MCF 10A (cell line): ENCODE measurements around the gene MED12L. TPM values are rescaled to one million over a fixed set of nuclear protein-coding genes. Genes with fewer than 3 reads are reported as not detected.

Experiments used
- BruUV-seq: library from RNA; stranded (reverse); fragments of 400-500 nt; replicated peaks from 2 replicates; lab custom pipeline; 2021; lab: Mats Ljungman, UMichigan
- CTCF ChIA-PET: fragments of 300-600 bp; sonication (Branson Sonifier 250); formaldehyde crosslinking; extraction: SDS; loops from one replicate; lab custom pipeline; 2021; ENCODE audit warnings: antibody characterized with exemption, inconsistent platforms; lab: Yijun Ruan, JAX
- POLR2A ChIA-PET: fragments of 300-600, 350-650 bp; sonication (Branson Sonifier 250); formaldehyde crosslinking; extraction: SDS; loops from one replicate; lab custom pipeline; 2020; ENCODE audit warnings: antibody characterized with exemption, inconsistent platforms; lab: Yijun Ruan, JAX
- DNase-seq: peaks from one replicate; pipeline ENCODE4 v3.0.0-alpha.2; 2018; ENCODE audit not compliant: unreplicated experiment
- H3K27ac Mint-ChIP-seq: one replicate; pipeline ENCODE4 v1.8.0; 2022; ENCODE audit warnings: mild to moderate bottlenecking, low read depth, mixed read lengths; ENCODE audit not compliant: unreplicated experiment
- H3K27me3 Mint-ChIP-seq: one replicate; pipeline ENCODE4 v1.8.0; 2022; ENCODE audit warnings: mixed read lengths; ENCODE audit not compliant: insufficient read depth, unreplicated experiment
- H3K36me3 Mint-ChIP-seq: one replicate; pipeline ENCODE4 v1.8.0; 2022; ENCODE audit warnings: mild to moderate bottlenecking, moderate library complexity, mixed read lengths; ENCODE audit not compliant: insufficient read depth, unreplicated experiment
- H3K4me1 Mint-ChIP-seq: one replicate; pipeline ENCODE4 v1.8.0; 2022; ENCODE audit warnings: mixed read lengths; ENCODE audit not compliant: insufficient read depth, unreplicated experiment
- H3K4me3 Mint-ChIP-seq: one replicate; pipeline ENCODE4 v1.8.0; 2022; ENCODE audit warnings: mild to moderate bottlenecking, moderate library complexity, mixed read lengths; ENCODE audit not compliant: unreplicated experiment
- H3K9me3 Mint-ChIP-seq: one replicate; pipeline ENCODE4 v1.8.0; 2022; ENCODE audit warnings: mixed read lengths; ENCODE audit not compliant: unreplicated experiment
- CTCF ChIP-seq: fragments of 200-600 bp; IDR thresholded peaks from one replicate; pipeline ENCODE4 v1.8.0; 2022; ENCODE audit warnings: antibody characterized with exemption, mild to moderate bottlenecking; ENCODE audit not compliant: unreplicated experiment
- intact Hi-C: fragments of 100-400 bp; cut with micrococcal nuclease; formaldehyde crosslinking; loops from 2 replicates; pipeline ENCODE4 v1.14.1; 2022
- total RNA-seq: library from RNA; stranded (reverse); gene quantifications from 2 replicates; pipeline ENCODE4 v1.2.3, GENCODE V29; 2022

The MED12L gene
- total RNA-seq, 1 experiment from 2014 or later: 0.47 TPM

- no peaks in the 10 kb centered on the region for H3K27me3 Mint-ChIP-seq
- TF ChIP-seq CTCF: no peak
- no peaks in the 10 kb centered on the region for H3K36me3 Mint-ChIP-seq
- no peak overlapping the region for H3K4me3 Mint-ChIP-seq
- CTCF ChIA-PET: interaction anchor here (0.6 to 2.5 kb wide), 9 partner anchors 34 to 860 kb away, joined by 3 to 11 read pairs (median 3); no protein-coding TSS in a partner anchor
- no peaks in the 10 kb centered on the region for H3K9me3 Mint-ChIP-seq
- no TSS peak for BruUV-seq
- peaks cover 6% of the 10 kb centered on the region for H3K4me1 Mint-ChIP-seq
- POLR2A ChIA-PET: interaction anchor here (0.9 to 2.0 kb wide), 6 partner anchors 49 to 487 kb away, joined by 3 to 12 read pairs (median 6); partner anchors contain the start of gene GPR87
- peak; percentile 65 for DNase-seq
- H3K27ac Mint-ChIP-seq: no peak overlapping the region
- intact Hi-C loops: no loop called here
Observed at GRCh38 chr3:151434151-151434890, 348.9 kb downstream of the MED12L start.

- Mint-ChIP-seq H3K27ac (no peak overlapping the region), H3K36me3 (no peaks in the 10 kb centered on the region), H3K9me3 (no peaks in the 10 kb centered on the region), H3K27me3 (no peaks in the 10 kb centered on the region), H3K4me1 (no peaks in the 10 kb centered on the region), H3K4me3 (no peak overlapping the region)
- intact Hi-C loops: loop anchor here (5.0 kb wide), 1 partner anchor 210 kb away; no protein-coding TSS in a partner anchor
- CTCF ChIA-PET: interaction anchor here (0.9 to 6.3 kb wide), 5 partner anchors 31 to 401 kb away, joined by 3 to 74 read pairs (median 3); no protein-coding TSS in a partner anchor
- no peak for DNase-seq
- no TSS peak for BruUV-seq
- POLR2A ChIA-PET: no interaction called here
- no peak for TF ChIP-seq CTCF
Observed at GRCh38 chr3:151436675-151437446, 351.4 kb downstream of the MED12L start.

GRCh38 chr3:151437906-151438305 lies 352.4 kb downstream of the MED12L start:
- Mint-ChIP-seq H3K36me3 (no peaks in the 10 kb centered on the region), H3K27ac (no peak overlapping the region), H3K9me3 (no peaks in the 10 kb centered on the region), H3K27me3 (no peaks in the 10 kb centered on the region), H3K4me1 (no peaks in the 10 kb centered on the region), H3K4me3 (no peak overlapping the region)
- POLR2A ChIA-PET: no interaction called here
- BruUV-seq: no TSS peak
- no peak for TF ChIP-seq CTCF
- CTCF ChIA-PET: interaction anchor here (0.7 to 6.3 kb wide), 12 partner anchors 9 to 482 kb away, joined by 3 to 74 read pairs (median 10); partner anchors contain the start of gene IGSF10
- no peak for DNase-seq
- intact Hi-C loops: loop anchor here (5.0 kb wide), 1 partner anchor 211 kb away; no protein-coding TSS in a partner anchor
